MM.1S (cell line): ENCODE results near the gene PLEKHH1.

Experiments
- DNase-seq: peaks from one replicate; pipeline ENCODE4 v3.0.0-alpha.2; 2015
- H2AFZ ChIP-seq: fragments of 300-600 bp; sonication (generic); 2 replicates; pipeline ENCODE4 v1.6.0; 2016; ENCODE audit warnings: antibody characterized with exemption, low read length
- H3F3A ChIP-seq: fragments of 300-600 bp; sonication (generic); 2 replicates; pipeline ENCODE4 v1.6.1; 2016; ENCODE audit warnings: mild to moderate bottlenecking, antibody characterized with exemption, low read length, moderate library complexity, mixed read lengths; ENCODE audit not compliant: insufficient read depth
- H3K27ac ChIP-seq: fragments of 300-600 bp; sonication (generic); 2 replicates; pipeline ENCODE4 v1.5.1; 2016; ENCODE audit warnings: mild to moderate bottlenecking, low read length
- H3K27me3 ChIP-seq: fragments of 300-600 bp; sonication (generic); replicated peaks from 2 replicates; pipeline ENCODE4 v1.6.0; 2016; ENCODE audit warnings: low read length; ENCODE audit not compliant: insufficient read depth
- H3K36me3 ChIP-seq: fragments of 300-600 bp; sonication (generic); replicated peaks from 2 replicates; pipeline ENCODE4 v1.6.1; 2016; ENCODE audit warnings: mild to moderate bottlenecking, low read length, mixed read lengths; ENCODE audit not compliant: insufficient read depth
- H3K4me1 ChIP-seq: fragments of 300-600 bp; sonication (generic); 2 replicates; pipeline ENCODE4 v1.6.1; 2016; ENCODE audit warnings: low read length, mixed read lengths
- H3K4me2 ChIP-seq: fragments of 300-600 bp; sonication (generic); 2 replicates; pipeline ENCODE4 v1.6.0; 2016; ENCODE audit warnings: low read depth, low read length
- H3K4me3 ChIP-seq: fragments of 300-600 bp; sonication (generic); 2 replicates; pipeline ENCODE4 v1.5.1; 2016; ENCODE audit warnings: low read length, mixed read lengths
- H3K79me2 ChIP-seq: fragments of 300-600 bp; sonication (generic); 2 replicates; pipeline ENCODE4 v1.6.1; 2016; ENCODE audit warnings: mixed run types, low read length, mixed read lengths
- H3K9ac ChIP-seq: fragments of 300-600 bp; sonication (generic); 2 replicates; pipeline ENCODE4 v1.6.1; 2016; ENCODE audit warnings: low read length, mixed read lengths
- H3K9me2 ChIP-seq: fragments of 300-600 bp; sonication (generic); replicated peaks from 2 replicates; pipeline ENCODE4 v1.6.1; 2016; ENCODE audit warnings: mild to moderate bottlenecking, low read length, mixed read lengths; ENCODE audit not compliant: insufficient read depth
- H3K9me3 ChIP-seq: fragments of 300-600 bp; sonication (generic); replicated peaks from 2 replicates; pipeline ENCODE4 v1.6.1; 2016; ENCODE audit warnings: mild to moderate bottlenecking, low read length, mixed read lengths; ENCODE audit not compliant: insufficient read depth
- H4K20me1 ChIP-seq: fragments of 300-600 bp; sonication (generic); 2 replicates; pipeline ENCODE4 v1.6.1; 2016; ENCODE audit warnings: mild to moderate bottlenecking, low read length, moderate library complexity, mixed read lengths; ENCODE audit not compliant: insufficient read depth
- EZH2 ChIP-seq: fragments of 300-600 bp; sonication (generic); optimal IDR thresholded peaks from 2 replicates; pipeline ENCODE3; 2017; ENCODE audit warnings: low read depth, mild to moderate bottlenecking, antibody characterized with exemption, low read length, mixed read lengths
- EZH2phosphoT487 ChIP-seq: fragments of 300-600 bp; sonication (generic); IDR thresholded peaks from 2 replicates; pipeline ENCODE4 v1.6.1; 2018; ENCODE audit warnings: antibody characterized with exemption, low read length
- TF ChIP-seq, protein P1 (sequence below): fragments of 300-600 bp; sonication (generic); IDR thresholded peaks from 2 replicates; pipeline ENCODE4 v1.5.1; 2016; ENCODE audit warnings: antibody characterized with exemption, low read length, mixed read lengths

Gene PLEKHH1

GRCh38 chr14:67508956-67509355, 24.1 kb upstream of the PLEKHH1 start:
- no peaks in the 10 kb centered on the region for H4K20me1 ChIP-seq
- no peak overlapping the region for H3K27ac ChIP-seq
- TF ChIP-seq, protein P1, sequence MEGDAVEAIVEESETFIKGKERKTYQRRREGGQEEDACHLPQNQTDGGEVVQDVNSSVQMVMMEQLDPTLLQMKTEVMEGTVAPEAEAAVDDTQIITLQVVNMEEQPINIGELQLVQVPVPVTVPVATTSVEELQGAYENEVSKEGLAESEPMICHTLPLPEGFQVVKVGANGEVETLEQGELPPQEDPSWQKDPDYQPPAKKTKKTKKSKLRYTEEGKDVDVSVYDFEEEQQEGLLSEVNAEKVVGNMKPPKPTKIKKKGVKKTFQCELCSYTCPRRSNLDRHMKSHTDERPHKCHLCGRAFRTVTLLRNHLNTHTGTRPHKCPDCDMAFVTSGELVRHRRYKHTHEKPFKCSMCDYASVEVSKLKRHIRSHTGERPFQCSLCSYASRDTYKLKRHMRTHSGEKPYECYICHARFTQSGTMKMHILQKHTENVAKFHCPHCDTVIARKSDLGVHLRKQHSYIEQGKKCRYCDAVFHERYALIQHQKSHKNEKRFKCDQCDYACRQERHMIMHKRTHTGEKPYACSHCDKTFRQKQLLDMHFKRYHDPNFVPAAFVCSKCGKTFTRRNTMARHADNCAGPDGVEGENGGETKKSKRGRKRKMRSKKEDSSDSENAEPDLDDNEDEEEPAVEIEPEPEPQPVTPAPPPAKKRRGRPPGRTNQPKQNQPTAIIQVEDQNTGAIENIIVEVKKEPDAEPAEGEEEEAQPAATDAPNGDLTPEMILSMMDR, result no peak
- TF ChIP-seq EZH2phosphoT487 (no peak), EZH2 (no peak)
- no peak overlapping the region for H3K9ac ChIP-seq
- no peak overlapping the region for H2AFZ ChIP-seq
- H3F3A ChIP-seq, result 0 out of 2 replicates have a peak, but pooled peaks cover under 1% of the 10 kb centered on the region
- H3K27me3 ChIP-seq, result no peaks in the 10 kb centered on the region
- H3K79me2 ChIP-seq, result no peaks in the 10 kb centered on the region
- no peaks in the 10 kb centered on the region for H3K36me3 ChIP-seq
- no peaks in the 10 kb centered on the region for H3K4me1 ChIP-seq
- H3K9me3 ChIP-seq, result no peaks in the 10 kb centered on the region
- no peak for DNase-seq
- H3K9me2 ChIP-seq, result no peaks in the 10 kb centered on the region
- no peak overlapping the region for H3K4me3 ChIP-seq
- no peak overlapping the region for H3K4me2 ChIP-seq

DNA sequence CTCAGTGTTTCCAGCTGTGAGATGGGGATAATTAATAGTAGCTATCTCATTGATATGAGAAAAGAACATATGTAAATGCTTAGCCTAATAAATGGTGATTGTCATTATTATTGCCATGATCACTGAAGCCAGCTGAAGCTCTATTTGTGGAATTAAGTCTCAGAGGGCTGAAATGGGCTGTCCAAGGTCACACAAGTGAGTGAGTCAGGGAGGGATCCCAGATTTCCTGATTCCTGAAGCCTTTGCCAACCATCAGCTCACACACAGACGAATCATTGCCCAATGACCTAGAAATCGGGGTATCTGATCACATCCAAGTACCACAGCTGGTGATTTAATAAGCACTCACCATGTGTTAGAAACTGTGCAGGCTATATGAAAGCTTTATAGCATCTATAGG, 23.0 kb upstream of the PLEKHH1 start:
- H3K27ac ChIP-seq, result no peak overlapping the region
- no peaks in the 10 kb centered on the region for H3K27me3 ChIP-seq
- no peaks in the 10 kb centered on the region for H3K9me3 ChIP-seq
- no peak overlapping the region for H2AFZ ChIP-seq
- TF ChIP-seq, protein P1, result no peak
- no peak for TF ChIP-seq EZH2
- no peak for TF ChIP-seq EZH2phosphoT487
- no peak for DNase-seq
- no peaks in the 10 kb centered on the region for H3K36me3 ChIP-seq
- 0 out of 2 replicates have a peak, but pooled peaks cover 3% of the 10 kb centered on the region for H3F3A ChIP-seq
- H3K9ac ChIP-seq, result no peak overlapping the region
- no peak overlapping the region for H3K4me2 ChIP-seq
- H4K20me1 ChIP-seq, result no peaks in the 10 kb centered on the region
- no peaks in the 10 kb centered on the region for H3K9me2 ChIP-seq
- no peaks in the 10 kb centered on the region for H3K4me1 ChIP-seq
- H3K79me2 ChIP-seq, result no peaks in the 10 kb centered on the region
- no peak overlapping the region for H3K4me3 ChIP-seq

GRCh38 chr14:67510836-67511235, 22.3 kb upstream of the PLEKHH1 start:
- no peak for DNase-seq
- Histone ChIP-seq H3K27me3 (no peaks in the 10 kb centered on the region), H2AFZ (no peak overlapping the region), H3K79me2 (no peaks in the 10 kb centered on the region), H3K4me1 (0 out of 2 replicates have a peak, but pooled peaks cover 3% of the 10 kb centered on the region), H3K4me3 (no peak overlapping the region), H3K9ac (no peak overlapping the region), H3K9me2 (no peaks in the 10 kb centered on the region), H4K20me1 (no peaks in the 10 kb centered on the region), H3F3A (0 out of 2 replicates have a peak, but pooled peaks cover 3% of the 10 kb centered on the region), H3K9me3 (no peaks in the 10 kb centered on the region), H3K36me3 (no peaks in the 10 kb centered on the region), H3K4me2 (no peak overlapping the region), H3K27ac (no peak overlapping the region)
- no peak for TF ChIP-seq EZH2phosphoT487
- TF ChIP-seq EZH2, result no peak
- TF ChIP-seq, protein P1, result no peak
